Activated naive CD8-positive, alpha-beta T cell treated with anti-CD3 and anti-CD28 coated beads, Interleukin-2, amount 50 U/mL, for 24 hours (primary cell): ENCODE results near the gene ZSCAN30.

ENCODE experiments used
- ATAC-seq: fragments of 150-1000 bp; cut with Tn5 transposase; one replicate; pipeline ENCODE4 v1.10.0; 2021
- DNase-seq: peaks from one replicate; pipeline ENCODE4 v3.0.0; 2021
- H3K27ac Mint-ChIP-seq: one replicate; pipeline ENCODE4 v1.8.0; 2021; ENCODE audit warnings: mild to moderate bottlenecking, mixed read lengths
- H3K27me3 Mint-ChIP-seq: one replicate; pipeline ENCODE4 v1.8.0; 2021; ENCODE audit warnings: mixed read lengths
- H3K36me3 Mint-ChIP-seq: one replicate; pipeline ENCODE4 v1.8.0; 2021; ENCODE audit warnings: low read depth, mixed read lengths
- H3K4me1 Mint-ChIP-seq: one replicate; pipeline ENCODE4 v1.8.0; 2021; ENCODE audit warnings: mixed read lengths
- H3K4me3 Mint-ChIP-seq: one replicate; pipeline ENCODE4 v1.8.0; 2021; ENCODE audit warnings: mild to moderate bottlenecking, moderate library complexity, mixed read lengths
- H3K9me3 Mint-ChIP-seq: one replicate; pipeline ENCODE4 v1.8.0; 2021; ENCODE audit warnings: mixed read lengths

Gene ZSCAN30

GRCh38 chr18:35264409-35264808 lies 25.6 kb downstream of the ZSCAN30 start:
- no peaks in the 10 kb centered on the region for H3K27me3 Mint-ChIP-seq
- peaks cover 26% of the 10 kb centered on the region for H3K9me3 Mint-ChIP-seq
- DNase-seq = no peak
- H3K4me3 Mint-ChIP-seq = no peak overlapping the region
- H3K36me3 Mint-ChIP-seq = peaks cover 39% of the 10 kb centered on the region
- H3K4me1 Mint-ChIP-seq = peaks cover 28% of the 10 kb centered on the region
- no peak overlapping the region for H3K27ac Mint-ChIP-seq
- ATAC-seq = no peak

- no peak for DNase-seq
- peaks cover 31% of the 10 kb centered on the region for H3K9me3 Mint-ChIP-seq
- H3K27ac Mint-ChIP-seq = no peak overlapping the region
- peaks cover 2% of the 10 kb centered on the region for H3K4me1 Mint-ChIP-seq
- H3K27me3 Mint-ChIP-seq = no peaks in the 10 kb centered on the region
- H3K36me3 Mint-ChIP-seq = peaks cover 67% of the 10 kb centered on the region
- ATAC-seq = no peak
- no peak overlapping the region for H3K4me3 Mint-ChIP-seq
Measured at GRCh38 chr18:35256947-35257346, 33.1 kb downstream of the ZSCAN30 start.

- DNase-seq (no peak), ATAC-seq (no peak)
- H3K27me3 Mint-ChIP-seq = no peaks in the 10 kb centered on the region
- no peak overlapping the region for H3K27ac Mint-ChIP-seq
- no peak overlapping the region for H3K4me3 Mint-ChIP-seq
- H3K36me3 Mint-ChIP-seq = peaks cover 83% of the 10 kb centered on the region
- peaks cover 2% of the 10 kb centered on the region for H3K4me1 Mint-ChIP-seq
- peaks cover 41% of the 10 kb centered on the region for H3K9me3 Mint-ChIP-seq
Measured at GRCh38 chr18:35253655-35254287, 36.3 kb downstream of the ZSCAN30 start.

GRCh38 chr18:35252466-35252865 lies 37.6 kb downstream of the ZSCAN30 start:
- Mint-ChIP-seq H3K4me1 (peaks cover 7% of the 10 kb centered on the region), H3K4me3 (no peak overlapping the region), H3K36me3 (peaks cover 86% of the 10 kb centered on the region), H3K27me3 (no peaks in the 10 kb centered on the region), H3K9me3 (peaks cover 47% of the 10 kb centered on the region), H3K27ac (no peak overlapping the region)
- ATAC-seq (no peak), DNase-seq (no peak)

- Mint-ChIP-seq H3K27ac (no peak overlapping the region), H3K27me3 (no peaks in the 10 kb centered on the region), H3K4me3 (no peak overlapping the region), H3K9me3 (peaks cover 62% of the 10 kb centered on the region), H3K4me1 (peaks cover 14% of the 10 kb centered on the region), H3K36me3 (peaks cover 94% of the 10 kb centered on the region)
- DNase-seq (no peak), ATAC-seq (no peak)
Measured at GRCh38 chr18:35248429-35248828, 41.6 kb downstream of the ZSCAN30 start.

- no peak overlapping the region for H3K4me3 Mint-ChIP-seq
Measured at GRCh38 chr18:35247412-35248249, 42.4 kb downstream of the ZSCAN30 start.

GRCh38 chr18:35246831-35247230 lies 43.2 kb downstream of the ZSCAN30 start:
- Mint-ChIP-seq H3K27ac (no peak overlapping the region), H3K9me3 (peaks cover 51% of the 10 kb centered on the region), H3K36me3 (peaks cover 95% of the 10 kb centered on the region), H3K4me3 (no peak overlapping the region), H3K4me1 (peaks cover 22% of the 10 kb centered on the region), H3K27me3 (no peaks in the 10 kb centered on the region)
- ATAC-seq (no peak), DNase-seq (no peak)

More at GRCh38 chr18:35247412-35248249, 42.4 kb downstream of the ZSCAN30 start:
- no peak overlapping the region for H3K27ac Mint-ChIP-seq
- peaks cover 17% of the 10 kb centered on the region for H3K4me1 Mint-ChIP-seq
- peaks cover 94% of the 10 kb centered on the region for H3K36me3 Mint-ChIP-seq
- peaks cover 57% of the 10 kb centered on the region for H3K9me3 Mint-ChIP-seq
- no peak for DNase-seq
- H3K27me3 Mint-ChIP-seq = no peaks in the 10 kb centered on the region
- ATAC-seq = no peak

- Mint-ChIP-seq H3K4me3 (no peak overlapping the region), H3K36me3 (peaks cover 87% of the 10 kb centered on the region), H3K4me1 (peaks cover 25% of the 10 kb centered on the region), H3K27me3 (no peaks in the 10 kb centered on the region), H3K9me3 (peaks cover 49% of the 10 kb centered on the region), H3K27ac (no peak overlapping the region)
- DNase-seq = no peak
- ATAC-seq = no peak
Measured at GRCh38 chr18:35245719-35246317, 44.2 kb downstream of the ZSCAN30 start.

GRCh38 chr18:35244671-35245070 lies 45.4 kb downstream of the ZSCAN30 start:
- ATAC-seq (no peak), DNase-seq (no peak)
- Mint-ChIP-seq H3K27me3 (no peaks in the 10 kb centered on the region), H3K4me1 (peaks cover 29% of the 10 kb centered on the region), H3K27ac (no peak overlapping the region), H3K9me3 (peaks cover 41% of the 10 kb centered on the region), H3K4me3 (no peak overlapping the region), H3K36me3 (peaks cover 75% of the 10 kb centered on the region)

- Mint-ChIP-seq H3K27me3 (no peaks in the 10 kb centered on the region), H3K27ac (no peak overlapping the region), H3K9me3 (peaks cover 35% of the 10 kb centered on the region), H3K4me1 (peaks cover 25% of the 10 kb centered on the region), H3K4me3 (peak overlapping the region; percentile 95), H3K36me3 (peaks cover 57% of the 10 kb centered on the region)
- no peak for ATAC-seq
- no peak for DNase-seq
Measured at GRCh38 chr18:35242426-35242825, 47.6 kb downstream of the ZSCAN30 start.

- Mint-ChIP-seq H3K27ac (peak overlapping the region; percentile 98), H3K27me3 (no peaks in the 10 kb centered on the region), H3K4me1 (peaks cover 25% of the 10 kb centered on the region), H3K9me3 (peaks cover 29% of the 10 kb centered on the region), H3K36me3 (peaks cover 47% of the 10 kb centered on the region), H3K4me3 (peak overlapping the region; percentile 95)
- no peak for DNase-seq
- ATAC-seq = no peak
Measured at GRCh38 chr18:35241448-35241804, 48.6 kb downstream of the ZSCAN30 start.

- peak within 1 kb of the TSS; percentile 98 for H3K27ac Mint-ChIP-seq
- peak; percentile 100 for ATAC-seq
- H3K27me3 Mint-ChIP-seq = no peaks in the 10 kb centered on the region
- DNase-seq = peak; percentile 97
- H3K36me3 Mint-ChIP-seq = peaks cover 42% of the 10 kb centered on the region
- H3K4me3 Mint-ChIP-seq = peak within 1 kb of the TSS; percentile 95
- H3K4me1 Mint-ChIP-seq = peaks cover 25% of the 10 kb centered on the region
- H3K9me3 Mint-ChIP-seq = peaks cover 26% of the 10 kb centered on the region
Measured at GRCh38 chr18:35240664-35241447, 49.2 kb downstream of the ZSCAN30 start, which contains the start of gene ZNF397. TSS of gene ZNF397 (plus strand) at chr18:35241034. CDS start at chr18:35242471, 1,437 bp downstream.

GRCh38 chr18:35239314-35239713 lies 50.7 kb downstream of the ZSCAN30 start:
- H3K9me3 Mint-ChIP-seq = peaks cover 10% of the 10 kb centered on the region
- ATAC-seq (no peak), DNase-seq (no peak)
- H3K27me3 Mint-ChIP-seq = no peaks in the 10 kb centered on the region
- H3K36me3 Mint-ChIP-seq = peaks cover 26% of the 10 kb centered on the region
- no peak overlapping the region for H3K4me3 Mint-ChIP-seq
- no peak overlapping the region for H3K27ac Mint-ChIP-seq
- H3K4me1 Mint-ChIP-seq = peaks cover 24% of the 10 kb centered on the region
